HG03342 (cell line): Measurements from ENCODE around the gene DNAH17.

Experiments
- ATAC-seq: cut with Tn5 transposase; IDR thresholded peaks from one replicate; pipeline ENCODE4 v1.9.1; 2021; ENCODE audit warnings: mild to moderate bottlenecking, moderate library complexity; ENCODE audit not compliant: unreplicated experiment

The DNAH17 gene

DNA sequence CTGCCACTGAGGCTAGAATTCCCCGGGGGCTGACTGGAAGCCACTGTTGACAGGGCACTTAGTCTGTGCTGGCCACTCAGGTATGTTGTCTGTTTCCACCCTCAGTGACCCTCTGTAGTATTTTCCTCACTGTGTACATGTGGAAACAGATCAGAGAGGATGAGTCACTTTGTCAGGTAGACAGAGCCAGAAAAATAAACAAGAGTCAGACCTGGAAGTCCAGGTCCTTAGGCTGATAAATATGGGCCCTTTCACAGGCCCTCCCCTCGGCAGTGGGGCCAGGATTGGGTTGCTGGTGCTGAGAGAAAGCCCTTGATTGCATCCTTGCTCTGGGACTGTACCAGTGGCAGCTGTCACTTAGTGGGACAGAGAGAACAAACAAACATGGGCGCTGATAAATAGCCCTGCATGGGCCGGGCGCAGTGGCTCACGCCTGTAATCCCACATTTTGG, 177.5 kb downstream of the DNAH17 start:
- no peak for ATAC-seq

DNA sequence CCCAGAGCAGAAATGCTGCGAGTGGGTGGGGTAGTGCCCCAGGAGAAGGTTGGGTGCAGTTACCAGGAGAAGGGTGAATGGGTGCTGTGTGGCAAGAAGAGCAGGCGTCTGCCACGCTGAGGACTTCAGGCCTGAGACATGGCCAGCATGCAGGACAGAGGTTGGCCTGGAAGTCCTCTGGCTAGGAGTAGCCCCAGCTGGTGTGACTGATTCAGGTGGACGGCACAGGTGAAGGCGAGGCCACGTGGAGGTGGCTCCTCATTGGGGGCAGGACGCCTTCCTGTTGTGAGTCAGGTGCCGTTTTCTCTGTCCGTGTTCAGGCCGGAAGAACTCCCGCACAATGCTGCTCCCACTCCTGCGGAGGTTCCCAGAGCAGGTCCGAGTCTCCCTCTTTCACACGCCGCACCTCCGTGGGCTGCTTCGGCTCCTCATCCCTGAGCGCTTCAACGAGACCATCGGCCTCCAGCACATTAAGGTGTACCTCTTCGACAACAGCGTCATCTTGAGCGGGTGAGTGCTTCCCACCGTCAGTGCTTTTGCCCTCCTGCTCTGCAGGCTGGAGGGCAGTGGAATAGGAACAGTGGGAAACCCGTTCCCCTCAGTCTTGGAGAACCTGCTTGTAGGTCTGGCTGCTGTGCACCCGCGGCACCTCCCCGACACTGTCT, 178.0 kb downstream of the DNAH17 start:
- no peak for ATAC-seq

- ATAC-seq = no peak
Observed at GRCh38 chr17:78398390-78398789, 178.8 kb downstream of the DNAH17 start.

DNA sequence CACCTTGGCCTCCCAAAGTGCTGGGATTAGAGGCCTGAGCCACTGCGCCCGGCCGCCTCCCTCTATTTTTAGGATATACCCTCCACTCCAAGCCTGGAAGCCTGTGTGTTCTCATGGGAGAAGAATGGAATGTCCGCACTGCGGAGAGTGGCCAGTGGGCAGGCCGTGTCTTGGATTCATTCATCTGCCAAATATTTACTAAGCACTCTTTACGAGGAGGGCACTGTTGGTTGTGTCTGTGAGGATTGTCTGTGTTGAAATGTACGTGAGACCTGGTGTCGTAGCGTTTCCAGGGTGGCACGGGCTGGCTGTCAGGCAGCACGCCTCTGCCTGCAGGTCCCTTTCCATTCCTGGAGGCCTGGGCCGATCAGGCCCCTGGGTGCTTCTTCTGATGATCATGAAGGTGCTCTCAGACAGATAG, 179.5 kb downstream of the DNAH17 start:
- ATAC-seq = no peak

- no peak for ATAC-seq
Observed at GRCh38 chr17:78396441-78397337, 180.5 kb downstream of the DNAH17 start.

- no peak for ATAC-seq
Observed at GRCh38 chr17:78395155-78395554, 182.0 kb downstream of the DNAH17 start.

DNA sequence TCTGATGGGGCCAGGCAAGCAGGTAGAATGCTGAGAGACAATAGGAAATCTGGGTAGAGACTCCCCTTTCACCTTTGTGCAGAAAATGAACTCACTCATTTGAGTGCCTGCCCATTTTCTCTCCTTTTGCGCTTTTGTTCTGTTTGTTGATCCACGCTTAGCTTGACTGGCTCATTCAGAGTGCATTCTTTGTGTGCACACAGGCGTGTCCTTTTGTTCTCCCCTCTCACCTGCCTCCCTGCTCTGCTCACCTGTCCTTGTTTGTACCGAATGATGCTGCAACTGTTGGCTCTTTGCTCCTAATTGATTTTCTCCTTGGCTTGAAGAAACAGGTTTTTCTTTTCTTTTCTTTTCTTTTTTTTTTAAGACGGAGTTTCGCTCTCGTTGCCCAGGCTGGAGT, 183.0 kb downstream of the DNAH17 start:
- ATAC-seq = no peak

- no peak for ATAC-seq
Observed at GRCh38 chr17:78393575-78393974, 183.6 kb downstream of the DNAH17 start.

GRCh38 chr17:78392295-78392694, 184.9 kb downstream of the DNAH17 start:
- ATAC-seq = no peak

- ATAC-seq = no peak
Observed at GRCh38 chr17:78391843-78392242, 185.4 kb downstream of the DNAH17 start.

DNA sequence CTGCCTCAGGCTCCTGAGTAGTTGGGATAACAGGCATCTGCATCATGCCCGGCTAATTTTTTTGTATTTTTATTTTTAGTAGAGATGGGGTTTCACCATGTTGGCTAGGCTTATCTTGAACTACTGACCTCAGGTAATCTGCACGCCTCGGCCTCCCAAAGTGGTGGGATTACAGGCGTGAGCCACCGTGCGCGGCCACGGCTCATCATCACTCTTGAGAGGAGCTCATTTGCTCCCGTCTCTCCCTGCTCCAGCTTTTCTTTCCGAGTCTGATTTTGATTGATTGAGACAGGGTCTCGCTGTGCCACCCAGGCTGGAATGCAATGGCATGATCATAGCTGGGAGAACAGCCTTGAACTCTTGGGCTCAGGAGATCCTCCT, 186.2 kb downstream of the DNAH17 start:
- ATAC-seq = no peak

DNA sequence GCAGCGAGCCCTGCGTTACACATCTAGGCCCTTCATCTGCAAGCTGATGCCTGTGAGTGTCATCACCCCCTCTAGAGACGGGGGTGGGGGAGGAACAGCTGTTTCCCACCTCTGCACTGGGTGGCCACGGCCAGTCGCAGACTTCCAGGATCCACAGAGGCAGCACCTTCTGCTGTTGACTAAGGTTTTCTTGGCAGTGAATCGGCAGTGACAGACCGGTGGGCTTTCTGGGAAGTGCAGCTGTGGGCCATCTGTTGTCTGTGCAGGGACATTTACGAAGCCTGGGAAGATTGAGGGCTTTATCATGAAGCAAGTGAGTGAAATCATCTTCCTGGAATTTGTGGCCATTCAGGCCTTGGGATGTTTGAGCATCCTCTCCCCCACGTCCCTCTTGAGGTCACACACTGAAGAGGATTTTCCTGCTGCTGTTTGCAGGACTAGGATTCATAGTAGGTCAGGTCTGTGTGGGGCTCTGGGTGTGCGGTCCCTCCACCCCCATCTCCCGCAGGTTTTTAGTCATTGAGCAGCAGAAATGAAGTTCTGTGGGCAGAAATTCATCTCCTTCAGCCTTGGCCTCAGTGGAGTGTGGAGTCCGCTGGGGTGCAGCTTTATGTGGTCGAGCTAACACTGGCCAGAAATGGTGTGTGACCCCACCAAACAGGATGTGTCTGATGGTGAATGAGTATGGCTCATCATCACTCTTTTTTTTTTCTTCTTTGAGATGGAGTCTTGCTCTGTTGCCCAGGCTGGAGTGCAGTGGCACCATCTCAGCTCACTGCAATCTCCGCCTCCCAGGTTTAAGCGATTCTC, 186.8 kb downstream of the DNAH17 start:
- ATAC-seq = no peak

DNA sequence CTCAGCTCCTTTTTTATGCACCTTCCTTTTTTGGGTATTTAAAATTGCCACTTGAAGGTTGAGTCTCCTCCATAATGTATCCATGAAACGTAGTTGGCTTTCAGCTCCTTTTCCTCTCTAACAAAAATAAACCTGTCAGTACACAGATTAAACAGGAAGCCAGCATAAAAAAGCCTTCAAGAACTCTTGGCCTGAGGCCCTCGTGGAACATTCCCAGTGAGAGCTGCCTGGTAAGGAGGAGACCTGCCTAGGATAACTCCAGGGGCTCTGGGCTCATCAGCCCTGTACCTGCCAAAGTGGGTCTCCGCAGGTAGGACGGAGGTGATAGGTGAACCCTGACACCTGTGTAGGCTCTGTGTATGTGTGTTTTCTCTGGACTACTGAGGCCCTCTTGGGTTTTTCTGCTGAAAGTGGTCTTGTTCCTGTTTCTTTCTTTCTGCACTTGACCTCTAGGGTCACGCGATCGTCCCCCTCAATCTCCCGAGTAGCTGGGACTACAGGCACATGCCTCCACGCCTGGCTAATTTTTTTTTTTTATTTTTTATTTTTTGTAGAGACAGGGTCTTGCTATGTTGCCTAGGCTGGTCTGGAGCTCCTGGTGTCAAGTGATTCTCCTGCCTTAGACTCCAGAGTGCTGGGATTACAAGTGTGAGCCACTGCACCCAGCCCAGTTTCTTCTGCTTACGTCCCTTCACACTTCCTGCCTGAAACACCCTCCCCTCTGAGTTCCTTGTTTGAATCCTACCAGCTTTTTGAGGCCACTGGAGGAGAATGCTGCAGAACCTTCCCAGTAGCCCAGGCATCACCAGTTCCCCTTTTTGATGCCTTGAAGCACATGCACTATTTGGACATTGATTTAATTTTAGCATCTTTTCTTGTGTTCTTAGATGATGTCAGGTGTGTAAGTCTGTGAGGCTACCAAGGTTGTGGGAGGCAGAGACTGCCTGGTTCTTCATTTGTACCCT, 188.9 kb downstream of the DNAH17 start:
- no peak for ATAC-seq

DNA sequence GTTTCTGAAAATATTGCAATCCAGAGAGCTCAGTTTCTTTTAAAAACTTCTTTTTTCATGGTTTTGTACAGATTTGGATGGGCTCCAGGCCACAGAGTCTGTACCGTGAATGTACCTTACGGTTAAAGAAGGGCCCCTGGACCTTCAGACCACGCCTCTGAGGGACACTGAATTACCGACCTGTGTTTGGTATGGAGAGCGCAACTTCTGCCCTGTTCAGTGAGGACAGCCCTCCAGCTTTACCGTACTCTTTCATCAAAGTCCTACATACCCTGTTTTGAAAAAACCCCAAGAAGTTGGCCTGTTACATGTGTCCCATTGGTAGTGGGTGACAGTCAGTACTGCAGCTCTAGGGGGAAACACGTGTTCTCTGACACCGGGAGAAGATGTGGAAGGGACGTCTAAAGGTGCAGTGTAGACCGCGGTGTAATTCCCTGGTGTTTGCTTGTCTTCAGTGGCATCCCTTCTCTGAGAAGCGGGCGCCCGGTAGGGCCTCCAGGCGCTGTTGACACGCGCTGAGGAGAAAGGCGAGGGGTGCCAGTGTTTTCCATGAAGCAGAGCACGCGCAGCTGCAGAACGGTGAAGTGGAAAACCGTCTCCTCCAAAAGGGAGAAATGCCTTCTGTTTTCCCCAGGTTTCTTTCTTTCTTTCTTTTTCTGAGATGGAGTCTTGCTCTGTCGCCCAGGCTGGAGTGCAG, 192.6 kb downstream of the DNAH17 start:
- ATAC-seq = no peak

- ATAC-seq = no peak
Observed at GRCh38 chr17:78383725-78384471, 193.3 kb downstream of the DNAH17 start.

- ATAC-seq = no peak
Observed at GRCh38 chr17:78381601-78382232, 195.5 kb downstream of the DNAH17 start.

GRCh38 chr17:78380370-78380769, 196.8 kb downstream of the DNAH17 start:
- ATAC-seq = no peak

- no peak for ATAC-seq
Observed at GRCh38 chr17:78379131-78379491, 198.1 kb downstream of the DNAH17 start.
